ENCODE data around the gene MYBBP1A.
"Not testable (repeated sequence)": the region's sequence is repeated elsewhere in the genome, so short reads cannot be mapped to it uniquely, and the experiment has no call there.

MYBBP1A gene

GRCh38 chr17:4590042-4590441 is 34.9 kb upstream of the MYBBP1A start:
- not testable (repeated sequence) for DNase-seq (ENCODE audit: low read depth)

GRCh38 chr17:4588898-4589625 is 33.9 kb upstream of the MYBBP1A start:
- no peak for DNase-seq (ENCODE audit: low read depth)

- no peak for DNase-seq (ENCODE audit: low read depth)
Measured at GRCh38 chr17:4588391-4588790, 33.2 kb upstream of the MYBBP1A start.

GRCh38 chr17:4587803-4588202 is 32.6 kb upstream of the MYBBP1A start:
- DNase-seq (ENCODE audit: low read depth) = no peak

GRCh38 chr17:4587195-4587594 is 32.0 kb upstream of the MYBBP1A start:
- DNase-seq (ENCODE audit: low read depth) = no peak

- DNase-seq (ENCODE audit: low read depth) = no peak
Measured at GRCh38 chr17:4586043-4586442, 30.9 kb upstream of the MYBBP1A start.

- DNase-seq (ENCODE audit: low read depth) = no peak
Measured at GRCh38 chr17:4585638-4585994, 30.4 kb upstream of the MYBBP1A start.

- no peak for DNase-seq (ENCODE audit: low read depth)
Measured at GRCh38 chr17:4584917-4585637, 29.9 kb upstream of the MYBBP1A start.

- DNase-seq (ENCODE audit: low read depth) = no peak
Measured at GRCh38 chr17:4584101-4584916, 29.1 kb upstream of the MYBBP1A start, which contains the start of gene SMTNL2. SMTNL2 (plus strand) TSS chr17:4584529; CDS start chr17:4584606, 77 bp downstream.

GRCh38 chr17:4583782-4584100 is 28.6 kb upstream of the MYBBP1A start:
- DNase-seq (ENCODE audit: low read depth) = no peak

- no peak for DNase-seq (ENCODE audit: low read depth)
Measured at GRCh38 chr17:4583206-4583605, 28.0 kb upstream of the MYBBP1A start.

GRCh38 chr17:4582691-4583090 is 27.5 kb upstream of the MYBBP1A start:
- DNase-seq (ENCODE audit: low read depth) = no peak

GRCh38 chr17:4582101-4582501 is 26.9 kb upstream of the MYBBP1A start:
- DNase-seq (ENCODE audit: low read depth) = no peak

- no peak for DNase-seq (ENCODE audit: low read depth)
Measured at GRCh38 chr17:4580291-4580690, 25.1 kb upstream of the MYBBP1A start.

- DNase-seq (ENCODE audit: low read depth) = no peak
Measured at GRCh38 chr17:4579678-4580077, 24.5 kb upstream of the MYBBP1A start.

GRCh38 chr17:4578349-4578748 is 23.2 kb upstream of the MYBBP1A start:
- not testable (repeated sequence) for DNase-seq (ENCODE audit: low read depth)

- DNase-seq (ENCODE audit: low read depth) = no peak
Measured at GRCh38 chr17:4577386-4577993, 22.3 kb upstream of the MYBBP1A start.

GRCh38 chr17:4576729-4577322 is 21.6 kb upstream of the MYBBP1A start:
- DNase-seq (ENCODE audit: low read depth) = no peak

GRCh38 chr17:4576161-4576558 is 21.0 kb upstream of the MYBBP1A start:
- no peak for DNase-seq (ENCODE audit: low read depth)

- no peak for DNase-seq (ENCODE audit: low read depth)
Measured at GRCh38 chr17:4574448-4575045, 19.4 kb upstream of the MYBBP1A start.

- DNase-seq (ENCODE audit: low read depth) = no peak
Measured at GRCh38 chr17:4573669-4574068, 18.5 kb upstream of the MYBBP1A start.

- DNase-seq (ENCODE audit: low read depth) = no peak
Measured at GRCh38 chr17:4573115-4573514, 17.9 kb upstream of the MYBBP1A start.
